Transverse colon (tissue), 3 donors: Measurements from ENCODE around the gene RSAD1.

ENCODE experiments used
- CTCF ChIP-seq, 5 experiments: fragments of 200-600 bp in 3 of 5; fragments of 450-650 bp in 2 of 5; sonication (generic) in 3 of 5; IDR thresholded peaks; 1 replicate in 2 of 5; 2 replicates in 3 of 5; pipeline ENCODE4 v1.5.1; 2016 to 2017; ENCODE audit warnings: antibody characterized with exemption in 5 of 5, inconsistent platforms in 3 of 5, mild to moderate bottlenecking in 2 of 5, moderate library complexity in 1 of 5
- POLR2A ChIP-seq: fragments of 450-650 bp; IDR thresholded peaks from one replicate; pipeline ENCODE4 v1.6.1; 2016; ENCODE audit warnings: antibody characterized with exemption, mild to moderate bottlenecking, moderate library complexity

DNA sequence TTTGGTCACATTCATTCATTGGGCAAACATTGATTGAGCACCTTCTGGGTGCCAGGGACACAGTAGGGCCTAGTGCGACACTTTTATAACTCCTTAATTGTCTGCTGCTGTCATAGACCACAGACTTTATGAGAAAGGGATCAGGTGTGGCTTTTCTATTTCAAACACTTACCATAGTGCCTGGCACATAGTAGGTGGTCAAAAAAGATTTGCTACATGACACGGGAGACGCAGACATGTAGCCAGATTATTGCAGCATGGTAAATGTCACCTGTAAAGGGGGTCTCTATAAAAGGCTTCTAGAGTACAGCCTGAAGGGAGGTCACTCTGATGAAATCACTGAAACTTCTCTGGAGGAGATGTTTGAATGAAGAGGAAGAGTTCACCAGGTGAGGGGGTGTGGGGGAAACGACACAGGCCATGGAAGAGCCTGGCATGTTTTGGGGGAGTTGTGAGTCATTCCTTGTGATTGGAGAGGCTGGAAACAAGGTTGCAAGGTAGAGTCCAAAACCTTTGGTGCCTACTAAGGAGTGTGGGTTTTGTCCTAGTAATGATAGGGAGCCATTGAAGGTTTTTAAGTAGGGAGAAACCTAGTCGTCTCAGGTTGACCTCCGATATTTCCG, 1.6 kb downstream of the RSAD1 start:
- no peak for TF ChIP-seq CTCF (IDR thresholded peaks at IDR 0.05)
- TF ChIP-seq POLR2A = no peak
